ENCODE results near the gene MSI2. TPM values are rescaled to one million over a fixed set of nuclear protein-coding genes. Genes with fewer than 3 reads are reported as not detected.

MSI2 gene
- total RNA-seq, 1 donor from 2014 or later, result 75.5 TPM

GRCh38 chr17:57467801-57468200 is 211.5 kb downstream of the MSI2 start:
- Mint-ChIP-seq H3K9me3 (ENCODE audit: unreplicated experiment) (no peaks in the 10 kb centered on the region), H3K27me3 (ENCODE audit: unreplicated experiment) (no peaks in the 10 kb centered on the region), H3K27ac (ENCODE audit: unreplicated experiment) (no peak overlapping the region), H3K4me3 (ENCODE audit: unreplicated experiment) (no peak overlapping the region), H3K36me3 (ENCODE audit: unreplicated experiment) (no peaks in the 10 kb centered on the region), H3K4me1 (ENCODE audit: unreplicated experiment) (peaks cover 84% of the 10 kb centered on the region)
- no peak for TF ChIP-seq CTCF (IDR thresholded peaks at IDR 0.05)
- DNase-seq (ENCODE audit: extremely low spot score, unreplicated experiment), result no peak

- peaks cover 84% of the 10 kb centered on the region for H3K4me1 Mint-ChIP-seq (ENCODE audit: unreplicated experiment)
- no peak for TF ChIP-seq CTCF (IDR thresholded peaks at IDR 0.05)
- no peaks in the 10 kb centered on the region for H3K9me3 Mint-ChIP-seq (ENCODE audit: unreplicated experiment)
- no peaks in the 10 kb centered on the region for H3K36me3 Mint-ChIP-seq (ENCODE audit: unreplicated experiment)
- H3K27me3 Mint-ChIP-seq (ENCODE audit: unreplicated experiment), result no peaks in the 10 kb centered on the region
- DNase-seq (ENCODE audit: extremely low spot score, unreplicated experiment), result no peak
- no peak overlapping the region for H3K4me3 Mint-ChIP-seq (ENCODE audit: unreplicated experiment)
- no peak overlapping the region for H3K27ac Mint-ChIP-seq (ENCODE audit: unreplicated experiment)
Observed at GRCh38 chr17:57468932-57469775, 212.8 kb downstream of the MSI2 start.

DNA sequence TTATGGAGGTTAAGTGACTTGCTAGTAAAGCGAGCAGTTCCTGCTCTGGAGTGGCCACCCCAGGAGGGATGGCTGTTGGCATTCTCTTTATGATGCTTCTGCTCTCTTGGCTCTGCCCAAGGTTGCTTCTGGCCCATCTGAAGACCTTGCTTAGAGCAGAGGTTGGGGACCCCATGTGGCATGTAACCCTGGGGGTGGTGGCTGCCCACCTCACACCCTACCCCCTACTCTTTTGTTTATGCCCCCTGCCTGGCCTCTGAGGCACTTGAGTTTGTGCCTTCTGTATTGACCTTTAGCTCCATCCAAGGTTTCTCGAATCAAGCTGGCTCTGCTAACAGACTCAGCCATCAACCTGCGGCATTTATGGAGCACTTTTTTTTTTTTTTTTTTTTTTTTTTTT is 214.6 kb downstream of the MSI2 start:
- Mint-ChIP-seq H3K27me3 (ENCODE audit: unreplicated experiment) (no peaks in the 10 kb centered on the region), H3K4me1 (ENCODE audit: unreplicated experiment) (peaks cover 84% of the 10 kb centered on the region), H3K9me3 (ENCODE audit: unreplicated experiment) (no peaks in the 10 kb centered on the region), H3K4me3 (ENCODE audit: unreplicated experiment) (no peak overlapping the region), H3K36me3 (ENCODE audit: unreplicated experiment) (no peaks in the 10 kb centered on the region), H3K27ac (ENCODE audit: unreplicated experiment) (no peak overlapping the region)
- TF ChIP-seq CTCF (IDR thresholded peaks at IDR 0.05), result no peak
- DNase-seq (ENCODE audit: extremely low spot score, unreplicated experiment), result no peak

- peaks cover 79% of the 10 kb centered on the region for H3K4me1 Mint-ChIP-seq (ENCODE audit: unreplicated experiment)
- H3K36me3 Mint-ChIP-seq (ENCODE audit: unreplicated experiment), result no peaks in the 10 kb centered on the region
- H3K9me3 Mint-ChIP-seq (ENCODE audit: unreplicated experiment), result no peaks in the 10 kb centered on the region
- no peak overlapping the region for H3K4me3 Mint-ChIP-seq (ENCODE audit: unreplicated experiment)
- DNase-seq (ENCODE audit: extremely low spot score, unreplicated experiment), result no peak
- no peaks in the 10 kb centered on the region for H3K27me3 Mint-ChIP-seq (ENCODE audit: unreplicated experiment)
- no peak for TF ChIP-seq CTCF (IDR thresholded peaks at IDR 0.05)
- H3K27ac Mint-ChIP-seq (ENCODE audit: unreplicated experiment), result peak overlapping the region; percentile 20
Observed at GRCh38 chr17:57471868-57472368, 215.6 kb downstream of the MSI2 start.

GRCh38 chr17:57475796-57476195 is 219.5 kb downstream of the MSI2 start:
- TF ChIP-seq CTCF (IDR thresholded peaks at IDR 0.05), result no peak
- Mint-ChIP-seq H3K4me1 (ENCODE audit: unreplicated experiment) (peaks cover 67% of the 10 kb centered on the region), H3K36me3 (ENCODE audit: unreplicated experiment) (no peaks in the 10 kb centered on the region), H3K9me3 (ENCODE audit: unreplicated experiment) (no peaks in the 10 kb centered on the region), H3K27ac (ENCODE audit: unreplicated experiment) (no peak overlapping the region), H3K27me3 (ENCODE audit: unreplicated experiment) (no peaks in the 10 kb centered on the region), H3K4me3 (ENCODE audit: unreplicated experiment) (no peak overlapping the region)
- DNase-seq (ENCODE audit: extremely low spot score, unreplicated experiment), result no peak

All from osteocyte (in vitro differentiated cells).